ENCODE measurements around the gene C10orf71.

The C10orf71 gene

DNA sequence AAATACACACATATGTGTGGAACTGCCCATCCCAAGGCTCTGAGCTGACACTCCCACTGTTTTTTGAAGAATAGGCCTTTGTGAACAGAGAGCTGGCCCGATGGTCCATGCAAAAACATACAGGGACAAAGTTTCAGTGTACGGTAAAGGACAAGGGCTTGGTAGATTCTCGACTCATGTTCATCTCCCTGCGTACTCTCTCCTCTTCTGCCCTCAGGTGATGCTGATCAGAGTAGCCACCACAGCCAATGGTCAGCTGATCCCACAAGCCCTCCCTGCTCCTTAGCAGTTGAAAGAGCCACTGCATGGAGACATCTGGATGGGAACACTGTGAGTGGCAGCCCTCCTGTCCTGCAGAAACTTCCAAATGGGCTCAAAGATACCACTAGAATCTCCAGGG, 23.1 kb upstream of the C10orf71 start:
- no peaks in the 10 kb centered on the region for H3K27me3 ChIP-seq (ENCODE audit: insufficient read depth, low read length)
- no peak overlapping the region for H3K4me3 ChIP-seq (ENCODE audit: low read length)
- H3K4me1 ChIP-seq (ENCODE audit: insufficient read depth, low read length): no peaks in the 10 kb centered on the region
- H3K27ac ChIP-seq (ENCODE audit: low read length): no peak overlapping the region
- H3K9ac ChIP-seq (ENCODE audit: low read depth, low read length): no peak overlapping the region
- H3K9me3 ChIP-seq (ENCODE audit: insufficient read depth, low read depth, low read length): no peaks in the 10 kb centered on the region
- H3K36me3 ChIP-seq (ENCODE audit: insufficient read depth, low read depth, low read length): no peaks in the 10 kb centered on the region

DNA sequence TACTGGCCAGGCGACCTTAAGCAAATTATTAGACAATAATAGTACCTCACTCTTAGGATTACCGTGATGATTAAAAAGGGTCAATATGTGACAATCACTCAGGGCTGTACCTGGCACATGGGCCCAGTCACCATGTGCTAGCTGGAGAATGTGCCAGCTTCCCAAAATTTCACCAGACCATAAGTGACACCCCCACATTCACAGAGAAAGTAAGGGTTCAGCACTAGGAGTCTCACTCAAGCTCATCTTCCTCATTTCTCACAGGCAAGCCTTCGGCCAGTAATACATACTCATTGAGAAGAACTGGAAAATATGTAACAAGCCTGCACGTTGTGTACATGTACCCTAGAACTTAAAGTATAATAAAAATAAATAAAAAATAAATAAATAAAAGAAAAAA, 22.4 kb upstream of the C10orf71 start:
- Histone ChIP-seq H3K27ac (ENCODE audit: low read length) (no peak overlapping the region), H3K27me3 (ENCODE audit: insufficient read depth, low read length) (no peaks in the 10 kb centered on the region), H3K9me3 (ENCODE audit: insufficient read depth, low read depth, low read length) (no peaks in the 10 kb centered on the region), H3K9ac (ENCODE audit: low read depth, low read length) (no peak overlapping the region), H3K4me3 (ENCODE audit: low read length) (no peak overlapping the region), H3K4me1 (ENCODE audit: insufficient read depth, low read length) (no peaks in the 10 kb centered on the region), H3K36me3 (ENCODE audit: insufficient read depth, low read depth, low read length) (no peaks in the 10 kb centered on the region)

GRCh38 chr10:49277973-49278372, 21.0 kb upstream of the C10orf71 start:
- Histone ChIP-seq H3K27me3 (ENCODE audit: insufficient read depth, low read length) (no peaks in the 10 kb centered on the region), H3K27ac (ENCODE audit: low read length) (no peak overlapping the region), H3K9me3 (ENCODE audit: insufficient read depth, low read depth, low read length) (no peaks in the 10 kb centered on the region), H3K4me3 (ENCODE audit: low read length) (no peak overlapping the region), H3K36me3 (ENCODE audit: insufficient read depth, low read depth, low read length) (no peaks in the 10 kb centered on the region), H3K4me1 (ENCODE audit: insufficient read depth, low read length) (no peaks in the 10 kb centered on the region), H3K9ac (ENCODE audit: low read depth, low read length) (no peak overlapping the region)

DNA sequence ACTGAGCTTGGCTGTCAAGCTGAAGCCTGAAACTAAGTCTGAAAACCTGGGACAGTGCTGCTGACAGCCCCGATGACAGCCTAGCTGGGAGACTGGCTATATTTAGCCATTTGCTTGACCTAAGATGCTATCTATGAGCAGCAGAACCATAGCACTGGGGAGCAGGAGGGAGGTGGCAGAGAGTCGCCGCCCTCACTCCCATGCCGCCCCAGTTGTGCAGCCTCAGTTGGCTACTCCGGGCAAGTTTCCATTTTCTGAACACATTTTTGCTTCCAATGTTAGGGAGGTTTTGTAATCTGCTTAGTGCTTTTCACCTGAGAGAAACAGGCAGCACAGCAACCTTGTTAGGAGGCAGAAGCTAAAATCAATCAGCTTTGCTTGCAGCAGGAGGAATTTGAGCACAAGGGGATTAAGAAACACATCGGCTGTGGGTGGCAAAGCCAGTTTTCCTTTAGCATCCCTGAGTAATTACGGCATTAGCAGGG, 20.4 kb upstream of the C10orf71 start:
- Histone ChIP-seq H3K36me3 (ENCODE audit: insufficient read depth, low read depth, low read length) (no peaks in the 10 kb centered on the region), H3K4me1 (ENCODE audit: insufficient read depth, low read length) (no peaks in the 10 kb centered on the region), H3K9me3 (ENCODE audit: insufficient read depth, low read depth, low read length) (no peaks in the 10 kb centered on the region), H3K4me3 (ENCODE audit: low read length) (no peak overlapping the region), H3K27me3 (ENCODE audit: insufficient read depth, low read length) (no peaks in the 10 kb centered on the region), H3K9ac (ENCODE audit: low read depth, low read length) (no peak overlapping the region), H3K27ac (ENCODE audit: low read length) (no peak overlapping the region)

DNA sequence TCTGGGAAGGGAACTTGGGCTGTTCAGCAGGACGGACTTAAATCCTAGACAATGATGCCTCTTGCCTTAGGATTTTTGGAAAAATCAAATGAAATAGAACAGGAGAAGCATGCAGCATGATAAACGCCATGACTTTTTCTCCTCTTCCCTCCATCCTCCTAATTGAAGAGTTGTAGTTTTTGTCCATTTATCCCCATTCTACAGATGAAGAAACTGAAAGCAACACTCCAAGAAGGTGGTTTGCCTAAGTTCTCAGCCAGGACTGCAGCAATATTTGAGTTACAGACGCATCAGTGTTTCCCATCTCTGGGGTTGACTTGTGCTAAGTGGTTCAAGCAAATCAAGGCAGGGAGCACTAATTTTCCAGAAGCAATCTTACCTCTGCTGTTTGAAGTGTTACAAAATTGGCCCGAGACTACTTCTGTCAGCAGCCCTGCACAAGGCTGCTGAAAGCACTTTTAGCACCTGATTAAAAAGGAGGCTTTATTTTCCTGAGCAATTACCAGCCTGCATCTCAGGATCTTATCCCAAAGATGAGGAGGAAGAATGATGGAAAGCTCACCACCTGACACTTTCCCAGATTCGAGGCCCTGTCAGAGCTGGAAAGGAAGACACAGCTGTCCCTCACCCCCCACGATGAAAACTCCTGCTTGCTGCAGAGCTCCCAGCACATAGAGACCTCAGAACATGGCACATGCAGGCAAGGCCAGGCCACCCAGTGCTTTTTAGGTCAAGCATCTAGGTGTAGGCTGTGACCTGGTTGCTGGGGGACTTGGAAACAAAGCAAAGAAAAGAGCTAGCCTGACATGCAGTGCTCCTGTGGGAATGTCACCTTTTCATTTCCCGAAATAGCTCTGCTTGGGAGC, 19.7 kb upstream of the C10orf71 start:
- Histone ChIP-seq H3K27ac (ENCODE audit: low read length) (no peak overlapping the region), H3K9me3 (ENCODE audit: insufficient read depth, low read depth, low read length) (no peaks in the 10 kb centered on the region), H3K27me3 (ENCODE audit: insufficient read depth, low read length) (no peaks in the 10 kb centered on the region), H3K36me3 (ENCODE audit: insufficient read depth, low read depth, low read length) (no peaks in the 10 kb centered on the region), H3K9ac (ENCODE audit: low read depth, low read length) (no peak overlapping the region), H3K4me1 (ENCODE audit: insufficient read depth, low read length) (no peaks in the 10 kb centered on the region), H3K4me3 (ENCODE audit: low read length) (no peak overlapping the region)

GRCh38 chr10:49280001-49280408, 19.0 kb upstream of the C10orf71 start:
- no peaks in the 10 kb centered on the region for H3K27me3 ChIP-seq (ENCODE audit: insufficient read depth, low read length)
- no peak overlapping the region for H3K9ac ChIP-seq (ENCODE audit: low read depth, low read length)
- no peak overlapping the region for H3K27ac ChIP-seq (ENCODE audit: low read length)
- H3K36me3 ChIP-seq (ENCODE audit: insufficient read depth, low read depth, low read length): no peaks in the 10 kb centered on the region
- no peaks in the 10 kb centered on the region for H3K4me1 ChIP-seq (ENCODE audit: insufficient read depth, low read length)
- no peaks in the 10 kb centered on the region for H3K9me3 ChIP-seq (ENCODE audit: insufficient read depth, low read depth, low read length)
- H3K4me3 ChIP-seq (ENCODE audit: low read length): no peak overlapping the region

DNA sequence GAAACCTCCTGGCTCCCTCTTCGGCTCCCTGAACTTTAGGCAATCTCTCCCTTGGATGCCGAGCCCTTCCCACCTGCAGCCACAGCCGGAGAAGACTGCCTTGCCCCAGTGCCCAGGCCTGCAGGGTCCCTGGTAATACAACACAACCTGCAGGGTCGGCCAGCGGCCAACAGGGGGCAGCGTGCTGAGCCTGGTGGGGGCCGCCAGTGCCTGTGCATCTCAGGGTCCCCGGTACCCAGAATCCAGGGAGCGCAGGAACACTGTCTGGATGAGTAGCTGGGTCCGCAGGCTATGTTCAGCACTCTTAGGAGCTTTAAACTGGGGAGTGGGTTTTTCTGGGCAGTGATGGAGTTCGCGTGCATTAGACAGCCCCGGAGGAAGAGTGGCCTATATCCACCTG, 17.5 kb upstream of the C10orf71 start:
- Histone ChIP-seq H3K9me3 (ENCODE audit: insufficient read depth, low read depth, low read length) (no peaks in the 10 kb centered on the region), H3K9ac (ENCODE audit: low read depth, low read length) (no peak overlapping the region), H3K27ac (ENCODE audit: low read length) (no peak overlapping the region), H3K27me3 (ENCODE audit: insufficient read depth, low read length) (no peaks in the 10 kb centered on the region), H3K4me3 (ENCODE audit: low read length) (no peak overlapping the region), H3K36me3 (ENCODE audit: insufficient read depth, low read depth, low read length) (no peaks in the 10 kb centered on the region), H3K4me1 (ENCODE audit: insufficient read depth, low read length) (no peaks in the 10 kb centered on the region)

- H3K27me3 ChIP-seq (ENCODE audit: insufficient read depth, low read length): no peaks in the 10 kb centered on the region
- no peak overlapping the region for H3K9ac ChIP-seq (ENCODE audit: low read depth, low read length)
- no peaks in the 10 kb centered on the region for H3K4me1 ChIP-seq (ENCODE audit: insufficient read depth, low read length)
- H3K27ac ChIP-seq (ENCODE audit: low read length): no peak overlapping the region
- H3K9me3 ChIP-seq (ENCODE audit: insufficient read depth, low read depth, low read length): no peaks in the 10 kb centered on the region
- H3K4me3 ChIP-seq (ENCODE audit: low read length): no peak overlapping the region
- H3K36me3 ChIP-seq (ENCODE audit: insufficient read depth, low read depth, low read length): no peaks in the 10 kb centered on the region
These were observed 16.7 kb upstream of the C10orf71 start for GRCh38 chr10:49282306-49282705.

GRCh38 chr10:49282879-49283341, 16.1 kb upstream of the C10orf71 start:
- Histone ChIP-seq H3K36me3 (ENCODE audit: insufficient read depth, low read depth, low read length) (no peaks in the 10 kb centered on the region), H3K27ac (ENCODE audit: low read length) (no peak overlapping the region)

DNA sequence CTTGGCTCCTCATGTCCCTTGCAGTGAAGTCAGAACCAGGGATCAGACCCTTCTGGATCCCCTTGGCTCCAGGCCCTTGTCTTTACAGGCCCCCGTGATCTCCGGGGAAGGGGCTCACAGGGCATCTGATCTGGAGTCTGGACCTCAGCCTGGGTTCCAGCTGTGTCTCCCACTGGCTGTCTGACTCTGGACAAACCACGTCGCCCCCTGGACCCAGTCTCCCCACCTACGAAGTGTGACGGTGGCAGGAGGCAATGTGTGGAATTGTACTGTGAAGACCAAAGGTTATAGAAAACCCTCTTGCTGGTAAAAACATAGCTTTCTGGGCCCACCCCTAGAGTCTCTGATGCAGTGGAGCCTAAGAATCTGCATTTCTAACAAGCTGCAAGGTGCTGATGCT, 15.5 kb upstream of the C10orf71 start:
- Histone ChIP-seq H3K27ac (ENCODE audit: low read length) (no peak overlapping the region), H3K27me3 (ENCODE audit: insufficient read depth, low read length) (no peaks in the 10 kb centered on the region), H3K36me3 (ENCODE audit: insufficient read depth, low read depth, low read length) (no peaks in the 10 kb centered on the region), H3K9ac (ENCODE audit: low read depth, low read length) (no peak overlapping the region), H3K4me3 (ENCODE audit: low read length) (no peak overlapping the region), H3K9me3 (ENCODE audit: insufficient read depth, low read depth, low read length) (no peaks in the 10 kb centered on the region), H3K4me1 (ENCODE audit: insufficient read depth, low read length) (no peaks in the 10 kb centered on the region)

More at GRCh38 chr10:49282879-49283341, 16.1 kb upstream of the C10orf71 start:
- Histone ChIP-seq H3K4me3 (ENCODE audit: low read length) (no peak overlapping the region), H3K9ac (ENCODE audit: low read depth, low read length) (no peak overlapping the region), H3K9me3 (ENCODE audit: insufficient read depth, low read depth, low read length) (no peaks in the 10 kb centered on the region), H3K4me1 (ENCODE audit: insufficient read depth, low read length) (no peaks in the 10 kb centered on the region), H3K27me3 (ENCODE audit: insufficient read depth, low read length) (no peaks in the 10 kb centered on the region)

GRCh38 chr10:49284356-49284755, 14.6 kb upstream of the C10orf71 start:
- no peak overlapping the region for H3K27ac ChIP-seq (ENCODE audit: low read length)
- no peak overlapping the region for H3K9ac ChIP-seq (ENCODE audit: low read depth, low read length)
- H3K4me1 ChIP-seq (ENCODE audit: insufficient read depth, low read length): no peaks in the 10 kb centered on the region
- H3K36me3 ChIP-seq (ENCODE audit: insufficient read depth, low read depth, low read length): no peaks in the 10 kb centered on the region
- H3K27me3 ChIP-seq (ENCODE audit: insufficient read depth, low read length): no peaks in the 10 kb centered on the region
- H3K4me3 ChIP-seq (ENCODE audit: low read length): no peak overlapping the region
- H3K9me3 ChIP-seq (ENCODE audit: insufficient read depth, low read depth, low read length): no peaks in the 10 kb centered on the region

DNA sequence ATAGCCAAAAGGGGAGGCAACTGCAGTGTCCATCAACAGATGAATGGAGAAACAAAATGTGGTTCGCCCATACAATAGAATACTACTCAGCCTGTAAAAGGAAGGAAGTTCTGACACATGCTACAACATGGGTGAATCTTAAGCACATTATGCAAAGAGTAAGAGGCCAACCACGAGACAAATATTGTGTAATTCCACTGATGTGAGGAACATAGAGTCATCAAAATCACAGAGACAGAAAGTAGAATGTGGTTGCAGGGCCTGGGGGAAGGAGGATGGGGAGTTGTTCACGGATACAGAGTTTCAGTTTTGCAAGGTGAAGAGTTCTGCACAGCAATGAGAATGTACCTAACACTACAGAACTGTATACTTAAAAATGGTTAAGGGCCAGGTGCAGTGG, 13.7 kb upstream of the C10orf71 start:
- Histone ChIP-seq H3K27me3 (ENCODE audit: insufficient read depth, low read length) (no peaks in the 10 kb centered on the region), H3K4me3 (ENCODE audit: low read length) (no peak overlapping the region), H3K27ac (ENCODE audit: low read length) (no peak overlapping the region), H3K9ac (ENCODE audit: low read depth, low read length) (no peak overlapping the region), H3K4me1 (ENCODE audit: insufficient read depth, low read length) (no peaks in the 10 kb centered on the region), H3K9me3 (ENCODE audit: insufficient read depth, low read depth, low read length) (no peaks in the 10 kb centered on the region), H3K36me3 (ENCODE audit: insufficient read depth, low read depth, low read length) (no peaks in the 10 kb centered on the region)

Measured in iPS-20b (cell line).